GM23338 (cell line): ENCODE measurements around the gene APOBEC4. TPM values are rescaled to one million over a fixed set of nuclear protein-coding genes. Genes with fewer than 3 reads are reported as not detected.

Experiments used
- ATAC-seq: fragments of 200-7000 bp; cut with Tn5 transposase; 3 replicates; pipeline ENCODE4 v1.9.1; 2020
- DNase-seq: peaks from one replicate; pipeline ENCODE4 v3.0.0-alpha.2; 2015; ENCODE audit warnings: low spot score
- H2AFZ ChIP-seq: fragments of 200-600 bp; sonication (generic); 2 replicates; pipeline ENCODE4 v1.8.0; 2016; ENCODE audit warnings: antibody characterized with exemption, mild to moderate bottlenecking, moderate library complexity
- H3F3A ChIP-seq: fragments of 200-600 bp; sonication (generic); replicated peaks from 2 replicates; pipeline ENCODE4 v1.8.0; 2017; ENCODE audit warnings: antibody characterized with exemption, mixed run types, low read depth
- H3K27ac ChIP-seq: fragments of 200-600 bp; sonication (generic); 2 replicates; pipeline ENCODE4 v1.6.1; 2016; ENCODE audit warnings: low read depth
- H3K27me3 ChIP-seq: fragments of 200-600 bp; sonication (generic); 2 replicates; pipeline ENCODE4 v1.8.0; 2016; ENCODE audit warnings: mild to moderate bottlenecking, mixed run types, moderate library complexity; ENCODE audit not compliant: insufficient read depth
- H3K36me3 ChIP-seq: fragments of 200-600 bp; sonication (generic); 2 replicates; pipeline ENCODE4 v1.8.0; 2016; ENCODE audit warnings: mild to moderate bottlenecking; ENCODE audit not compliant: insufficient read depth
- H3K4me1 ChIP-seq: fragments of 200-600 bp; sonication (generic); 2 replicates; pipeline ENCODE4 v1.8.0; 2016; ENCODE audit warnings: mild to moderate bottlenecking, moderate library complexity; ENCODE audit not compliant: insufficient read depth
- H3K4me2 ChIP-seq: fragments of 200-600 bp; sonication (generic); 2 replicates; pipeline ENCODE4 v1.7.1; 2017; ENCODE audit warnings: mixed run types
- H3K4me3 ChIP-seq: fragments of 200-600 bp; sonication (generic); 2 replicates; pipeline ENCODE4 v1.6.1; 2016; ENCODE audit warnings: mixed run types
- H3K79me2 ChIP-seq: fragments of 200-600 bp; sonication (generic); replicated peaks from 2 replicates; pipeline ENCODE4 v1.8.0; 2017; ENCODE audit warnings: mild to moderate bottlenecking; ENCODE audit not compliant: insufficient read depth
- H3K9me2 ChIP-seq: fragments of 200-600 bp; sonication (generic); 2 replicates; pipeline ENCODE4 v1.8.0; 2017; ENCODE audit not compliant: insufficient read depth
- H4K20me1 ChIP-seq: fragments of 200-600 bp; sonication (generic); replicated peaks from 2 replicates; pipeline ENCODE4 v1.8.0; 2017; ENCODE audit warnings: mild to moderate bottlenecking; ENCODE audit not compliant: insufficient read depth
- H3K27ac Mint-ChIP-seq: 2 replicates; pipeline ENCODE4 v1.8.0; 2020; ENCODE audit warnings: inconsistent platforms, mild to moderate bottlenecking, moderate library complexity, mixed read lengths
- H3K27me3 Mint-ChIP-seq: 3 replicates; pipeline ENCODE4 v1.8.0; 2022; ENCODE audit warnings: low read depth, mild to moderate bottlenecking, moderate library complexity, mixed read lengths, inconsistent platforms; ENCODE audit not compliant: insufficient read depth, poor library complexity
- H3K36me3 Mint-ChIP-seq: 3 replicates; pipeline ENCODE4 v1.8.0; 2021; ENCODE audit warnings: low read depth, mild to moderate bottlenecking, inconsistent platforms, moderate library complexity, mixed read lengths
- H3K4me1 Mint-ChIP-seq: 3 replicates; pipeline ENCODE4 v1.8.0; 2020; ENCODE audit warnings: mild to moderate bottlenecking, inconsistent platforms, mixed read lengths
- H3K4me3 Mint-ChIP-seq: 3 replicates; pipeline ENCODE4 v1.8.0; 2021; ENCODE audit warnings: moderate library complexity, mild to moderate bottlenecking, inconsistent platforms, mixed read lengths
- H3K9me3 Mint-ChIP-seq: 3 replicates; pipeline ENCODE4 v1.8.0; 2020; ENCODE audit warnings: moderate library complexity, mild to moderate bottlenecking, inconsistent platforms, mixed read lengths
- CREB1 ChIP-seq: fragments of 250-450 bp; sonication (Bioruptor Pico); IDR thresholded peaks from 2 replicates; pipeline ENCODE4 v1.5.0; 2020; ENCODE audit warnings: low read depth, mild to moderate bottlenecking, moderate library complexity
- EZH2 ChIP-seq: fragments of 200-600 bp; sonication (generic); IDR thresholded peaks from one replicate; pipeline ENCODE4 v1.8.0; 2017; ENCODE audit warnings: antibody characterized with exemption, mild to moderate bottlenecking, low read depth; ENCODE audit not compliant: unreplicated experiment
- EZH2phosphoT487 ChIP-seq: fragments of 200-600 bp; sonication (generic); IDR thresholded peaks from one replicate; pipeline ENCODE4 v1.8.1; 2018; ENCODE audit warnings: antibody characterized with exemption; ENCODE audit not compliant: unreplicated experiment
- JUNB ChIP-seq: IDR thresholded peaks from one replicate; pipeline ENCODE4 v1.6.1; 2016; ENCODE audit warnings: antibody characterized with exemption; ENCODE audit not compliant: unreplicated experiment
- NANOG ChIP-seq: IDR thresholded peaks from 2 replicates; pipeline ENCODE4 v1.6.1; 2016; ENCODE audit warnings: antibody characterized with exemption, borderline replicate concordance
- polyA plus RNA-seq: library from polyadenylated mRNA; unstranded; fragments of >200 nt; fragmentation: Nextera tagmentation; extraction: Ambion mirVana; gene quantifications from 2 replicates; pipeline ENCODE4 v1.2.1, GENCODE V29; 2016
- total RNA-seq: library from RNA; depleted of rRNA; stranded (reverse); fragments of >200 nt; shearing (Covaris generic); gene quantifications from 2 replicates; pipeline ENCODE4 v1.2.3, GENCODE V29; 2014
- TF ChIP-seq, protein P1 (sequence below): fragments of 250-450 bp; sonication (Bioruptor Pico); IDR thresholded peaks from 2 replicates; pipeline ENCODE4 v1.5.0; 2020; ENCODE audit warnings: mild to moderate bottlenecking, moderate library complexity
- TF ChIP-seq, protein P2 (sequence below), 2 experiments: fragments of 200-600 bp in 1 of 2; sonication (generic) in 1 of 2; conservative IDR thresholded peaks; 2 replicates each; pipeline versions ENCODE4 v1.5.1 to v1.6.1; 2016 to 2017; ENCODE audit warnings: antibody characterized with exemption in 2 of 2, low read depth in 2 of 2, mild to moderate bottlenecking in 2 of 2, moderate library complexity in 1 of 2

APOBEC4 gene
- total and polyA plus RNA-seq, 2 experiments from 2014 or later, result 0.10 TPM; not detected in 1

DNA sequence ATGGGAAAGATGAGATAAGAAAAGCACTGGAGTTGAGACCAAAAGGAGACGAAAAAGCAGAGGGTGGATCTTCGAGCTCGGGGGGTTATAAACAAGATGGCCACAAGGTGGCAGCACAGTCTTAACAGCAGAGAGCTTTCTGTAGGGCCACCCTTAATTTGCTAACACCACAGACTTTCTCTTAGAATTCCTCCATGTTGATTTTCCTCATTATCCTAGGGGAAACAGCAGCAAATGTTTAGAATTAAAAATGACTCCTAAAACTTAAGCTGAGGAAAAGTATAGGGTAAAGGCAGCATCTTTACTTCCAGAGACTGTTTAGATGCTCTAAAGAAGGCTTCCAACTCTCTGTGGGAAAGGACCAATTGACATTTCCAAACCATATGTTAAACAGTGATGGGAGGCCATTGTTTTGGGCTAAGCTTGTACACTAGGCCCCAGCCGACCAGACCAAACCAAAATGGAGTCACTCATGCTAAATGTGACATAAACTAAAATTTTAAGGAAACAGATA lies 2.5 kb upstream of the APOBEC4 start (continued):
- TF ChIP-seq, protein P1, sequence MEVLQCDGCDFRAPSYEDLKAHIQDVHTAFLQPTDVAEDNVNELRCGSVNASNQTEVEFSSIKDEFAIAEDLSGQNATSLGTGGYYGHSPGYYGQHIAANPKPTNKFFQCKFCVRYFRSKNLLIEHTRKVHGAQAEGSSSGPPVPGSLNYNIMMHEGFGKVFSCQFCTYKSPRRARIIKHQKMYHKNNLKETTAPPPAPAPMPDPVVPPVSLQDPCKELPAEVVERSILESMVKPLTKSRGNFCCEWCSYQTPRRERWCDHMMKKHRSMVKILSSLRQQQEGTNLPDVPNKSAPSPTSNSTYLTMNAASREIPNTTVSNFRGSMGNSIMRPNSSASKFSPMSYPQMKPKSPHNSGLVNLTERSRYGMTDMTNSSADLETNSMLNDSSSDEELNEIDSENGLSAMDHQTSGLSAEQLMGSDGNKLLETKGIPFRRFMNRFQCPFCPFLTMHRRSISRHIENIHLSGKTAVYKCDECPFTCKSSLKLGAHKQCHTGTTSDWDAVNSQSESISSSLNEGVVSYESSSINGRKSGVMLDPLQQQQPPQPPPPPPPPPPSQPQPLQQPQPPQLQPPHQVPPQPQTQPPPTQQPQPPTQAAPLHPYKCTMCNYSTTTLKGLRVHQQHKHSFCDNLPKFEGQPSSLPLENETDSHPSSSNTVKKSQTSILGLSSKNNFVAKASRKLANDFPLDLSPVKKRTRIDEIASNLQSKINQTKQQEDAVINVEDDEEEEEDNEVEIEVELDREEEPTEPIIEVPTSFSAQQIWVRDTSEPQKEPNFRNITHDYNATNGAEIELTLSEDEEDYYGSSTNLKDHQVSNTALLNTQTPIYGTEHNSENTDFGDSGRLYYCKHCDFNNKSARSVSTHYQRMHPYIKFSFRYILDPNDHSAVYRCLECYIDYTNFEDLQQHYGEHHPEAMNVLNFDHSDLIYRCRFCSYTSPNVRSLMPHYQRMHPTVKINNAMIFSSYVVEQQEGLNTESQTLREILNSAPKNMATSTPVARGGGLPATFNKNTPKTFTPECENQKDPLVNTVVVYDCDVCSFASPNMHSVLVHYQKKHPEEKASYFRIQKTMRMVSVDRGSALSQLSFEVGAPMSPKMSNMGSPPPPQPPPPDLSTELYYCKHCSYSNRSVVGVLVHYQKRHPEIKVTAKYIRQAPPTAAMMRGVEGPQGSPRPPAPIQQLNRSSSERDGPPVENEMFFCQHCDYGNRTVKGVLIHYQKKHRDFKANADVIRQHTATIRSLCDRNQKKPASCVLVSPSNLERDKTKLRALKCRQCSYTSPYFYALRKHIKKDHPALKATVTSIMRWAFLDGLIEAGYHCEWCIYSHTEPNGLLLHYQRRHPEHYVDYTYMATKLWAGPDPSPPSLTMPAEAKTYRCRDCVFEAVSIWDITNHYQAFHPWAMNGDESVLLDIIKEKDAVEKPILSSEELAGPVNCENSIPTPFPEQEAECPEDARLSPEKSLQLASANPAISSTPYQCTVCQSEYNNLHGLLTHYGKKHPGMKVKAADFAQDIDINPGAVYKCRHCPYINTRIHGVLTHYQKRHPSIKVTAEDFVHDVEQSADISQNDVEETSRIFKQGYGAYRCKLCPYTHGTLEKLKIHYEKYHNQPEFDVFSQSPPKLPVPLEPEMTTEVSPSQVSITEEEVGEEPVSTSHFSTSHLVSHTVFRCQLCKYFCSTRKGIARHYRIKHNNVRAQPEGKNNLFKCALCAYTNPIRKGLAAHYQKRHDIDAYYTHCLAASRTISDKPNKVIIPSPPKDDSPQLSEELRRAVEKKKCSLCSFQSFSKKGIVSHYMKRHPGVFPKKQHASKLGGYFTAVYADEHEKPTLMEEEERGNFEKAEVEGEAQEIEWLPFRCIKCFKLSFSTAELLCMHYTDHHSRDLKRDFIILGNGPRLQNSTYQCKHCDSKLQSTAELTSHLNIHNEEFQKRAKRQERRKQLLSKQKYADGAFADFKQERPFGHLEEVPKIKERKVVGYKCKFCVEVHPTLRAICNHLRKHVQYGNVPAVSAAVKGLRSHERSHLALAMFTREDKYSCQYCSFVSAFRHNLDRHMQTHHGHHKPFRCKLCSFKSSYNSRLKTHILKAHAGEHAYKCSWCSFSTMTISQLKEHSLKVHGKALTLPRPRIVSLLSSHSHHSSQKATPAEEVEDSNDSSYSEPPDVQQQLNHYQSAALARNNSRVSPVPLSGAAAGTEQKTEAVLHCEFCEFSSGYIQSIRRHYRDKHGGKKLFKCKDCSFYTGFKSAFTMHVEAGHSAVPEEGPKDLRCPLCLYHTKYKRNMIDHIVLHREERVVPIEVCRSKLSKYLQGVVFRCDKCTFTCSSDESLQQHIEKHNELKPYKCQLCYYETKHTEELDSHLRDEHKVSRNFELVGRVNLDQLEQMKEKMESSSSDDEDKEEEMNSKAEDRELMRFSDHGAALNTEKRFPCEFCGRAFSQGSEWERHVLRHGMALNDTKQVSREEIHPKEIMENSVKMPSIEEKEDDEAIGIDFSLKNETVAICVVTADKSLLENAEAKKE, result no peak
- TF ChIP-seq, protein P2, sequence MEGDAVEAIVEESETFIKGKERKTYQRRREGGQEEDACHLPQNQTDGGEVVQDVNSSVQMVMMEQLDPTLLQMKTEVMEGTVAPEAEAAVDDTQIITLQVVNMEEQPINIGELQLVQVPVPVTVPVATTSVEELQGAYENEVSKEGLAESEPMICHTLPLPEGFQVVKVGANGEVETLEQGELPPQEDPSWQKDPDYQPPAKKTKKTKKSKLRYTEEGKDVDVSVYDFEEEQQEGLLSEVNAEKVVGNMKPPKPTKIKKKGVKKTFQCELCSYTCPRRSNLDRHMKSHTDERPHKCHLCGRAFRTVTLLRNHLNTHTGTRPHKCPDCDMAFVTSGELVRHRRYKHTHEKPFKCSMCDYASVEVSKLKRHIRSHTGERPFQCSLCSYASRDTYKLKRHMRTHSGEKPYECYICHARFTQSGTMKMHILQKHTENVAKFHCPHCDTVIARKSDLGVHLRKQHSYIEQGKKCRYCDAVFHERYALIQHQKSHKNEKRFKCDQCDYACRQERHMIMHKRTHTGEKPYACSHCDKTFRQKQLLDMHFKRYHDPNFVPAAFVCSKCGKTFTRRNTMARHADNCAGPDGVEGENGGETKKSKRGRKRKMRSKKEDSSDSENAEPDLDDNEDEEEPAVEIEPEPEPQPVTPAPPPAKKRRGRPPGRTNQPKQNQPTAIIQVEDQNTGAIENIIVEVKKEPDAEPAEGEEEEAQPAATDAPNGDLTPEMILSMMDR (conservative IDR thresholded peaks at IDR 0.05; ENCODE audit: low read depth in 2 of 2), result peak; percentile 89 to 94
- no peak for TF ChIP-seq EZH2phosphoT487
- TF ChIP-seq NANOG, result no peak
- TF ChIP-seq CREB1 (CRISPR knock-in tag), result no peak
- TF ChIP-seq JUNB, result no peak

DNA sequence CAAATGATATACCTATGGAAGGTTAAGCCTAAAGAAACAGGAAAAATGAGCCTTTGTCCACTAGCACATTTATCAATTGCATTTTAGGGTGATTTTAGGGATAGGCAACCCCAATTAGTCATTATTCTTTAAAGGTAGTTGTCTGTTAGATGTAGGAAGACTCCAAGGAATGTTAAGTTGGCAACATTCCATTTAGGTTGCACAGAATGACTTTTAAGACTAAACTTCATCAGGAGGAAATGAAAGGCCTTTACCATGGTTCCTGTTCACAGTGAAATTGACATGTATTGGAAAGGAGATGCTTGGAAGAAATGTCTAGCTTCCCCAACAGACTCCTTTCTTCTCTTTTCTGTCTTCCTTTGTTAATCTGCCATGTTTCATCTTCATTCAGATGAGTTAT lies 1.6 kb upstream of the APOBEC4 start:
- peaks cover 6% of the 10 kb centered on the region; the same call in 2 of the 3 replicates for H3K4me1 Mint-ChIP-seq
- Histone ChIP-seq H3K27ac (no peak overlapping the region), H3K36me3 (no peaks in the 10 kb centered on the region), H3K4me2 (no peak overlapping the region), H3K79me2 (no peaks in the 10 kb centered on the region), H3K27me3 (no peaks in the 10 kb centered on the region), H3K9me2 (0 out of 2 replicates have a peak, but pooled peaks cover 2% of the 10 kb centered on the region), H2AFZ (no peak overlapping the region), H3K4me1 (no peaks in the 10 kb centered on the region), H3K4me3 (no peak overlapping the region), H3F3A (no peaks in the 10 kb centered on the region), H4K20me1 (no peaks in the 10 kb centered on the region)
- H3K27me3 Mint-ChIP-seq, result no peaks in the 10 kb centered on the region
- H3K4me3 Mint-ChIP-seq, result no peak overlapping the region
- DNase-seq (no peak), ATAC-seq (no peak)
- peaks cover 5% of the 10 kb centered on the region; the same call in 1 of the 3 replicates for H3K9me3 Mint-ChIP-seq
- no peak overlapping the region for H3K27ac Mint-ChIP-seq
- peaks cover 3% of the 10 kb centered on the region; the same call in 1 of the 3 replicates for H3K36me3 Mint-ChIP-seq
- no peak for TF ChIP-seq EZH2
- no peak for TF ChIP-seq NANOG
- TF ChIP-seq CREB1 (CRISPR knock-in tag), result no peak
- TF ChIP-seq, protein P1, result no peak
